Stimulated activated CD4-positive, alpha-beta T cell treated with anti-CD3 and anti-CD28 coated beads, Interleukin-2, amount 100 ng/mL, for 48 hours (primary cell): Measurements from ENCODE around the gene ALKBH5.
A peak's percentile ranks its signal among the peaks of the same experiment; 100 is the strongest.

ENCODE experiments used
- DNase-seq, 2 donors: peaks; one replicate each; pipeline ENCODE4 v3.0.0-alpha.2; 2020

ALKBH5 gene

GRCh38 chr17:18248300-18248731 is 64.7 kb downstream of the ALKBH5 start:
- peak; percentile 51 to 57 for DNase-seq

- no peak for DNase-seq
These were observed 65.2 kb downstream of the ALKBH5 start for GRCh38 chr17:18248811-18249210.

- DNase-seq, result no peak
These were observed 66.6 kb downstream of the ALKBH5 start for GRCh38 chr17:18250259-18250658.

- DNase-seq, result no peak
These were observed 67.1 kb downstream of the ALKBH5 start for GRCh38 chr17:18250708-18251107.

- no peak for DNase-seq
These were observed 67.6 kb downstream of the ALKBH5 start for GRCh38 chr17:18251204-18251603.

- no peak for DNase-seq
These were observed 68.5 kb downstream of the ALKBH5 start for GRCh38 chr17:18252160-18252559.

- DNase-seq, result no peak
These were observed 69.7 kb downstream of the ALKBH5 start for GRCh38 chr17:18253187-18253884.

- no peak for DNase-seq
These were observed 70.6 kb downstream of the ALKBH5 start for GRCh38 chr17:18253947-18254821.

GRCh38 chr17:18254888-18255649 is 71.4 kb downstream of the ALKBH5 start:
- DNase-seq, result no peak

- no peak for DNase-seq
These were observed 72.7 kb downstream of the ALKBH5 start for GRCh38 chr17:18256351-18256750.

- DNase-seq, result no peak
These were observed 73.1 kb downstream of the ALKBH5 start for GRCh38 chr17:18256776-18257175.

GRCh38 chr17:18257268-18257981 is 73.8 kb downstream of the ALKBH5 start:
- peak in 1 of 2 donors; percentile 34 for DNase-seq

- peak; percentile 38 to 50 for DNase-seq
These were observed 74.3 kb downstream of the ALKBH5 start for GRCh38 chr17:18257982-18258355.

- DNase-seq, result peak; percentile 37 to 51
These were observed 74.9 kb downstream of the ALKBH5 start, which contains the start of gene FLII for GRCh38 chr17:18258356-18259038. Gene FLII (minus strand): TSS chr17:18258738. CDS start chr17:18258690, 48 bp downstream.
